Vagina (tissue), 2 donors: Measurements from ENCODE around the gene TBC1D24. TPM values are rescaled to one million over a fixed set of nuclear protein-coding genes. Genes with fewer than 3 reads are reported as not detected.

Experiments
- DNase-seq, 2 donors: peaks; one replicate each; pipeline ENCODE4 v3.0.0-alpha.2; 2017; ENCODE audit errors: extremely low spot score in 2 of 2
- H3K27ac ChIP-seq: fragments of 200-600 bp; sonication (generic); one replicate; pipeline ENCODE4 v1.5.1; 2019
- H3K27me3 ChIP-seq: fragments of 200-600 bp; sonication (generic); one replicate; pipeline ENCODE4 v1.5.1; 2019
- H3K36me3 ChIP-seq, 2 donors: fragments of 200-600 bp; sonication (generic); one replicate each; pipeline ENCODE4 v1.5.1; 2017 to 2019
- H3K4me1 ChIP-seq: fragments of 200-600 bp; sonication (generic); one replicate; pipeline ENCODE4 v1.5.1; 2019
- H3K4me3 ChIP-seq, 2 donors: fragments of 200-600 bp; sonication (generic); 1 replicate in 1 of 2; 2 replicates in 1 of 2; pipeline ENCODE4 v1.5.1; 2016 to 2019
- H3K9me3 ChIP-seq: fragments of 200-600 bp; sonication (generic); one replicate; pipeline ENCODE4 v1.5.1; 2019
- CTCF ChIP-seq, 3 experiments: fragments of 450-650 bp in 2 of 3; fragments of 200-600 bp in 1 of 3; sonication (generic) in 1 of 3; IDR thresholded peaks; one replicate each; pipeline ENCODE4 v1.5.1; 2017 to 2019; ENCODE audit warnings: antibody characterized with exemption in 3 of 3, mild to moderate bottlenecking in 2 of 3, moderate library complexity in 2 of 3
- POLR2A ChIP-seq, 2 donors: fragments of 450-650 bp; IDR thresholded peaks; one replicate each; pipeline ENCODE4 v1.6.1; 2017; ENCODE audit warnings: antibody characterized with exemption in 2 of 2, mild to moderate bottlenecking in 2 of 2, moderate library complexity in 2 of 2
- POLR2AphosphoS5 ChIP-seq, 2 donors: sonication (generic); formaldehyde crosslinking; IDR thresholded peaks; one replicate each; pipeline ENCODE4 v1.9.0; 2017; ENCODE audit warnings: antibody characterized with exemption in 2 of 2, mild to moderate bottlenecking in 2 of 2, low read depth in 1 of 2; ENCODE audit not compliant: insufficient read depth in 1 of 2
- intact Hi-C: fragments of 100-400 bp; cut with DNase I; formaldehyde crosslinking; loops from one replicate; pipeline ENCODE4 v1.15.1; 2023
- total RNA-seq: library from RNA; depleted of rRNA; stranded (reverse); fragments of >200 nt; gene quantifications from one replicate; pipeline ENCODE4 v1.2.3, GENCODE V29; 2016

The TBC1D24 gene
- total RNA-seq, 1 donor from 2014 or later: 9.6 TPM

GRCh38 chr16:2468725-2469398 lies 6.1 kb upstream of the TBC1D24 start:
- Histone ChIP-seq H3K36me3 (no peaks in the 10 kb centered on the region), H3K4me3 (peak overlapping the region; percentile 47 to 57), H3K9me3 (no peaks in the 10 kb centered on the region), H3K27me3 (peaks cover 4% of the 10 kb centered on the region), H3K4me1 (peaks cover 54% of the 10 kb centered on the region), H3K27ac (peak overlapping the region; percentile 80)
- DNase-seq: no peak
- no peak for TF ChIP-seq CTCF (IDR thresholded peaks at IDR 0.05)
- TF ChIP-seq POLR2A (IDR thresholded peaks at IDR 0.05): no peak
- no peak for TF ChIP-seq POLR2AphosphoS5 (IDR thresholded peaks at IDR 0.05; ENCODE audit: insufficient read depth in 1 of 2, low read depth in 1 of 2)
- intact Hi-C loops: no loop called here

GRCh38 chr16:2469399-2470233 lies 5.3 kb upstream of the TBC1D24 start:
- no peaks in the 10 kb centered on the region for H3K36me3 ChIP-seq
- no peak for DNase-seq
- TF ChIP-seq CTCF (IDR thresholded peaks at IDR 0.05): no peak
- no peak for TF ChIP-seq POLR2A (IDR thresholded peaks at IDR 0.05)
- no peak for TF ChIP-seq POLR2AphosphoS5 (IDR thresholded peaks at IDR 0.05; ENCODE audit: insufficient read depth in 1 of 2, low read depth in 1 of 2)
- H3K27ac ChIP-seq: no peak overlapping the region
- no peaks in the 10 kb centered on the region for H3K9me3 ChIP-seq
- H3K4me3 ChIP-seq: no peak overlapping the region
- H3K4me1 ChIP-seq: peaks cover 60% of the 10 kb centered on the region
- intact Hi-C loops: no loop called here
- H3K27me3 ChIP-seq: peaks cover 4% of the 10 kb centered on the region

GRCh38 chr16:2470234-2470601 lies 4.7 kb upstream of the TBC1D24 start:
- H3K4me3 ChIP-seq: no peak overlapping the region
- peaks cover 4% of the 10 kb centered on the region for H3K27me3 ChIP-seq
- DNase-seq: no peak
- H3K36me3 ChIP-seq: no peaks in the 10 kb centered on the region
- no peak overlapping the region for H3K27ac ChIP-seq
- peaks cover 60% of the 10 kb centered on the region for H3K4me1 ChIP-seq
- intact Hi-C loops: no loop called here
- H3K9me3 ChIP-seq: no peaks in the 10 kb centered on the region
- TF ChIP-seq POLR2AphosphoS5 (IDR thresholded peaks at IDR 0.05; ENCODE audit: insufficient read depth in 1 of 2, low read depth in 1 of 2) (no peak), POLR2A (IDR thresholded peaks at IDR 0.05) (no peak), CTCF (IDR thresholded peaks at IDR 0.05) (no peak)

GRCh38 chr16:2470603-2471015 lies 4.3 kb upstream of the TBC1D24 start:
- Histone ChIP-seq H3K27ac (peak overlapping the region; percentile 51), H3K36me3 (no peaks in the 10 kb centered on the region), H3K27me3 (peaks cover 4% of the 10 kb centered on the region), H3K4me3 (peak overlapping the region; percentile 17 to 33), H3K9me3 (no peaks in the 10 kb centered on the region), H3K4me1 (peaks cover 63% of the 10 kb centered on the region)
- intact Hi-C loops: no loop called here
- no peak for TF ChIP-seq POLR2AphosphoS5 (IDR thresholded peaks at IDR 0.05; ENCODE audit: insufficient read depth in 1 of 2, low read depth in 1 of 2)
- TF ChIP-seq POLR2A (IDR thresholded peaks at IDR 0.05): no peak
- no peak for TF ChIP-seq CTCF (IDR thresholded peaks at IDR 0.05)
- DNase-seq: no peak
